ENCODE measurements around the gene CKB.

CKB gene

GRCh38 chr14:103537175-103537990 lies 14.8 kb upstream of the CKB start:
- no peak for DNase-seq (ENCODE audit: low spot score)

- DNase-seq (ENCODE audit: low spot score): no peak
These were observed 14.1 kb upstream of the CKB start for GRCh38 chr14:103536693-103537092.

GRCh38 chr14:103535891-103536565 lies 13.4 kb upstream of the CKB start:
- DNase-seq (ENCODE audit: low spot score): no peak

- no peak for DNase-seq (ENCODE audit: low spot score)
These were observed 12.7 kb upstream of the CKB start for GRCh38 chr14:103535081-103535890.

GRCh38 chr14:103534576-103535061 lies 12.0 kb upstream of the CKB start:
- DNase-seq (ENCODE audit: low spot score): no peak

GRCh38 chr14:103533999-103534575 lies 11.5 kb upstream of the CKB start:
- DNase-seq (ENCODE audit: low spot score): no peak

GRCh38 chr14:103533137-103533998 lies 10.7 kb upstream of the CKB start:
- DNase-seq (ENCODE audit: low spot score): no peak

- no peak for DNase-seq (ENCODE audit: low spot score)
These were observed 9.8 kb upstream of the CKB start for GRCh38 chr14:103532216-103533136.

GRCh38 chr14:103531421-103532215 lies 9.0 kb upstream of the CKB start:
- DNase-seq (ENCODE audit: low spot score): no peak

GRCh38 chr14:103530831-103531230 lies 8.2 kb upstream of the CKB start:
- no peak for DNase-seq (ENCODE audit: low spot score)

- no peak for DNase-seq (ENCODE audit: low spot score)
These were observed 7.8 kb upstream of the CKB start for GRCh38 chr14:103530390-103530789.

- DNase-seq (ENCODE audit: low spot score): no peak
These were observed 7.0 kb upstream of the CKB start for GRCh38 chr14:103529383-103530365.

GRCh38 chr14:103528587-103529382 lies 6.2 kb upstream of the CKB start, which contains the start of gene TRMT61A:
TSS of gene TRMT61A (plus strand) at chr14:103529196. CDS start at chr14:103529979, 783 bp downstream.
- peak; percentile 99 for DNase-seq (ENCODE audit: low spot score)

GRCh38 chr14:103528146-103528586 lies 5.5 kb upstream of the CKB start:
- DNase-seq (ENCODE audit: low spot score): no peak

- DNase-seq (ENCODE audit: low spot score): no peak
These were observed 4.9 kb upstream of the CKB start for GRCh38 chr14:103527408-103528145.

GRCh38 chr14:103526914-103527248 lies 4.3 kb upstream of the CKB start:
- no peak for DNase-seq (ENCODE audit: low spot score)

All from HuH-7 (cell line).